ENCODE results near the gene SPATA20.

Gene SPATA20

GRCh38 chr17:50539762-50540559 lies 7.0 kb upstream of the SPATA20 start:
- no peak for DNase-seq (ENCODE audit: low read depth in 2 of 2)

GRCh38 chr17:50540560-50541401 lies 6.2 kb upstream of the SPATA20 start:
- no peak for DNase-seq (ENCODE audit: low read depth in 2 of 2)

GRCh38 chr17:50541402-50541715 lies 5.6 kb upstream of the SPATA20 start:
- DNase-seq (ENCODE audit: low read depth in 2 of 2), result no peak

- DNase-seq (ENCODE audit: low read depth in 2 of 2), result peak; percentile 57 to 68
Observed at GRCh38 chr17:50541716-50542688, 5.0 kb upstream of the SPATA20 start.

- DNase-seq (ENCODE audit: low read depth in 2 of 2), result no peak
Observed at GRCh38 chr17:50542795-50543774, 3.9 kb upstream of the SPATA20 start.

- DNase-seq (ENCODE audit: low read depth in 2 of 2), result no peak
Observed at GRCh38 chr17:50544516-50544915, 2.5 kb upstream of the SPATA20 start.

- DNase-seq (ENCODE audit: low read depth in 2 of 2), result no peak
Observed at GRCh38 chr17:50545311-50545710, 1.7 kb upstream of the SPATA20 start.

GRCh38 chr17:50546701-50547034 lies 306 bp upstream of the SPATA20 start:
- DNase-seq (ENCODE audit: low read depth in 2 of 2), result no peak

- DNase-seq (ENCODE audit: low read depth in 2 of 2), result no peak
Observed at GRCh38 chr17:50547736-50548083, 736 bp downstream of the SPATA20 start.

GRCh38 chr17:50548831-50549230 lies 1.9 kb downstream of the SPATA20 start:
- DNase-seq (ENCODE audit: low read depth in 2 of 2), result no peak

GRCh38 chr17:50549256-50549941 lies 2.4 kb downstream of the SPATA20 start:
- no peak for DNase-seq (ENCODE audit: low read depth in 2 of 2)

GRCh38 chr17:50549969-50550368 lies 3.0 kb downstream of the SPATA20 start:
- no peak for DNase-seq (ENCODE audit: low read depth in 2 of 2)

- DNase-seq (ENCODE audit: low read depth in 2 of 2), result no peak
Observed at GRCh38 chr17:50550661-50551432, 3.9 kb downstream of the SPATA20 start.

GRCh38 chr17:50551433-50551815 lies 4.5 kb downstream of the SPATA20 start:
- DNase-seq (ENCODE audit: low read depth in 2 of 2), result no peak

GRCh38 chr17:50551884-50552283 lies 4.9 kb downstream of the SPATA20 start:
- DNase-seq (ENCODE audit: low read depth in 2 of 2), result no peak

- no peak for DNase-seq (ENCODE audit: low read depth in 2 of 2)
Observed at GRCh38 chr17:50554201-50554600, 7.2 kb downstream of the SPATA20 start.

GRCh38 chr17:50556803-50557202 lies 9.8 kb downstream of the SPATA20 start:
- DNase-seq (ENCODE audit: low read depth in 2 of 2), result no peak

- no peak for DNase-seq (ENCODE audit: low read depth in 2 of 2)
Observed at GRCh38 chr17:50557630-50558029, 10.7 kb downstream of the SPATA20 start.

GRCh38 chr17:50558091-50558490 lies 11.1 kb downstream of the SPATA20 start:
- DNase-seq (ENCODE audit: low read depth in 2 of 2), result no peak

- no peak for DNase-seq (ENCODE audit: low read depth in 2 of 2)
Observed at GRCh38 chr17:50558581-50558940, 11.6 kb downstream of the SPATA20 start.

Data from stimulated activated CD8-positive, alpha-beta memory T cell treated with anti-CD3 and anti-CD28 coated beads, Interleukin-15, amount 100 ng/mL, for 4 hours (primary cell).